Stomach (tissue), 9 donors: ENCODE measurements around the gene LPAR1. TPM values are rescaled to one million over a fixed set of nuclear protein-coding genes. Genes with fewer than 3 reads are reported as not detected.
"Not testable (repeated sequence)": the region's sequence is repeated elsewhere in the genome, so short reads cannot be mapped to it uniquely, and the experiment has no call there.

ENCODE experiments used
- DNase-seq, 2 donors: peaks; one replicate each; pipeline versions ENCODE4 v3.0.0 to v3.0.0-alpha.2; 2013 to 2019
- H3K27ac ChIP-seq, 5 donors: fragments of 200-600 bp in 4 of 5; sonication (generic) in 4 of 5; one replicate each; pipeline ENCODE4 v1.5.1; 2013 to 2019; ENCODE audit warnings: mild to moderate bottlenecking in 1 of 5, moderate library complexity in 1 of 5
- H3K27me3 ChIP-seq, 3 donors: fragments of 200-600 bp; sonication (generic); one replicate each; pipeline ENCODE4 v1.5.1; 2017 to 2019; ENCODE audit warnings: mixed run types in 1 of 3
- H3K36me3 ChIP-seq, 4 donors: fragments of 200-600 bp; sonication (generic); 1 replicate in 3 of 4; 2 replicates in 1 of 4; pipeline ENCODE4 v1.5.1; 2016 to 2019
- H3K4me1 ChIP-seq, 4 donors: fragments of 200-600 bp; sonication (generic); one replicate each; pipeline ENCODE4 v1.5.1; 2016 to 2019
- H3K4me3 ChIP-seq, 4 donors: fragments of 200-600 bp; sonication (generic) in 3 of 4; one replicate each; pipeline ENCODE4 v1.5.1; 2016 to 2019; ENCODE audit warnings: mild to moderate bottlenecking in 1 of 4
- H3K9me3 ChIP-seq, 4 donors: fragments of 200-600 bp; sonication (generic); one replicate each; pipeline ENCODE4 v1.5.1; 2016 to 2019
- CTCF ChIP-seq, 7 experiments: fragments of 450-650 bp in 4 of 7; fragments of 200-600 bp in 3 of 7; sonication (generic) in 3 of 7; IDR thresholded peaks; one replicate each; pipeline ENCODE4 v1.5.1; 2016 to 2019; ENCODE audit warnings: antibody characterized with exemption in 7 of 7, control low read depth in 2 of 7, mild to moderate bottlenecking in 1 of 7
- EP300 ChIP-seq: sonication (generic); formaldehyde crosslinking; IDR thresholded peaks from one replicate; pipeline ENCODE4 v1.6.1; 2017; ENCODE audit warnings: antibody characterized with exemption
- POLR2A ChIP-seq, 4 donors: fragments of 450-650 bp; IDR thresholded peaks; one replicate each; pipeline ENCODE4 v1.6.1; 2016; ENCODE audit warnings: antibody characterized with exemption in 4 of 4, control low read depth in 2 of 4, mild to moderate bottlenecking in 1 of 4, moderate library complexity in 1 of 4
- POLR2AphosphoS5 ChIP-seq, 3 donors: sonication (generic); formaldehyde crosslinking; IDR thresholded peaks; one replicate each; pipeline ENCODE4 v1.6.1; 2016; ENCODE audit warnings: antibody characterized with exemption in 3 of 3
- WGBS, 5 donors: extraction: QIAGEN DNeasy Blood & Tissue Kit in 3 of 5; methylation state at CpG; one replicate each; pipeline versions ENCODE4 v1.1.5 to v1.1.7; 2013 to 2018; 5-methylcytosine and 5-hydroxymethylcytosine counted together
- intact Hi-C: fragments of 100-400 bp; cut with DNase I; formaldehyde crosslinking; loops from one replicate; pipeline ENCODE4 v1.15.1; 2023; ENCODE audit warnings: low total_unique reads
- polyA plus RNA-seq, 3 donors: library from polyadenylated mRNA; stranded (reverse); fragments of 200-250 nt; gene quantifications; one replicate each; pipeline ENCODE4 v1.2.3, GENCODE V29; 2013
- small RNA-seq, 4 donors: library from RNA; depleted of rRNA; stranded (forward); fragments of <200 nt; gene quantifications; one replicate each; pipeline ENCODE3, GENCODE V24; 2016
- total RNA-seq, 5 donors: library from RNA; depleted of rRNA; stranded (reverse); fragments of >200 nt; gene quantifications; one replicate each; pipeline versions ENCODE4 v1.1.0 to v1.2.3, GENCODE V29; 2014 to 2016
- donor health status: healthy with polysubstance abuse.
- donor health status: Bipolar disorder and iron deficiency.
- donor health status: healthy.

The LPAR1 gene
- total and polyA plus RNA-seq, 8 donors = 7.4 to 40.0 (median 21.2) TPM

GRCh38 chr9:110825950-110826349 is 212.3 kb downstream of the LPAR1 start:
- H3K4me1 ChIP-seq = no peaks in the 10 kb centered on the region
- TF ChIP-seq EP300 (no peak), POLR2A (IDR thresholded peaks at IDR 0.05) (no peak), POLR2AphosphoS5 (IDR thresholded peaks at IDR 0.05) (no peak), CTCF (IDR thresholded peaks at IDR 0.05) (no peak)
- intact Hi-C loops = no loop called here
- peaks cover 0 to 6% (median 0%) of the 10 kb centered on the region in 4 donors for H3K9me3 ChIP-seq
- no peak for DNase-seq
- WGBS, 5 donors = 82 to 89% (median 87%) methylated on average over 2 of the region's 2 CpGs
- no peaks in the 10 kb centered on the region for H3K36me3 ChIP-seq
- H3K27ac ChIP-seq = no peak overlapping the region
- H3K4me3 ChIP-seq = no peak overlapping the region
- H3K27me3 ChIP-seq = no peaks in the 10 kb centered on the region

GRCh38 chr9:110825129-110825528 is 213.1 kb downstream of the LPAR1 start:
- H3K9me3 ChIP-seq, DNase-seq, intact Hi-C loops, H3K4me3 ChIP-seq, H3K27me3 ChIP-seq, H3K36me3 ChIP-seq, H3K27ac ChIP-seq, H3K4me1 ChIP-seq: not testable (repeated sequence)

Small RNA genes lying within 50 kb of the gene (small RNA-seq; reads per million reads assigned to genes)
- gene RF00019 = 0 reads per million in 4 donors
- gene RNU6-432P = 0 reads per million in 4 donors
